GM21576 (cell line): ENCODE data around the gene PTPRG.

Source experiments
- ATAC-seq: cut with Tn5 transposase; IDR thresholded peaks from one replicate; pipeline ENCODE4 v1.9.1; 2021; ENCODE audit warnings: mild to moderate bottlenecking, moderate library complexity; ENCODE audit not compliant: unreplicated experiment

PTPRG gene

GRCh38 chr3:61648481-61648880, 87.1 kb downstream of the PTPRG start:
- ATAC-seq, result no peak

- no peak for ATAC-seq
These were observed 88.2 kb downstream of the PTPRG start for GRCh38 chr3:61649381-61650170.

GRCh38 chr3:61650276-61650675, 88.9 kb downstream of the PTPRG start:
- ATAC-seq, result no peak

GRCh38 chr3:61650719-61651410, 89.5 kb downstream of the PTPRG start:
- no peak for ATAC-seq

GRCh38 chr3:61657689-61658088, 96.3 kb downstream of the PTPRG start:
- ATAC-seq, result no peak

- ATAC-seq, result no peak
These were observed 101.5 kb downstream of the PTPRG start for GRCh38 chr3:61662861-61663260.

GRCh38 chr3:61663356-61664104, 102.2 kb downstream of the PTPRG start:
- no peak for ATAC-seq

- no peak for ATAC-seq
These were observed 102.7 kb downstream of the PTPRG start for GRCh38 chr3:61664105-61664482.

- ATAC-seq, result no peak
These were observed 103.8 kb downstream of the PTPRG start for GRCh38 chr3:61665121-61665520.

- no peak for ATAC-seq
These were observed 104.6 kb downstream of the PTPRG start for GRCh38 chr3:61665987-61666386.

- no peak for ATAC-seq
These were observed 105.4 kb downstream of the PTPRG start for GRCh38 chr3:61666615-61667330.

- ATAC-seq, result no peak
These were observed 106.0 kb downstream of the PTPRG start for GRCh38 chr3:61667383-61667782.

- ATAC-seq, result no peak
These were observed 106.4 kb downstream of the PTPRG start for GRCh38 chr3:61667814-61668213.

GRCh38 chr3:61668317-61668864, 107.0 kb downstream of the PTPRG start:
- no peak for ATAC-seq

GRCh38 chr3:61669203-61669602, 107.8 kb downstream of the PTPRG start:
- ATAC-seq, result no peak

GRCh38 chr3:61669668-61670299, 108.4 kb downstream of the PTPRG start:
- ATAC-seq, result no peak

GRCh38 chr3:61673651-61674050, 112.3 kb downstream of the PTPRG start:
- ATAC-seq, result no peak

GRCh38 chr3:61674596-61674995, 113.2 kb downstream of the PTPRG start:
- ATAC-seq, result no peak

- ATAC-seq, result no peak
These were observed 117.7 kb downstream of the PTPRG start for GRCh38 chr3:61679026-61679425.

GRCh38 chr3:61680617-61681016, 119.2 kb downstream of the PTPRG start:
- ATAC-seq, result no peak
